Stimulated activated CD4-positive, alpha-beta T cell treated with anti-CD3 and anti-CD28 coated beads, Interleukin-1b, Interleukin-23, amount 100 ng/mL, for 24 hours (primary cell): ENCODE data around the gene UBR3.

ENCODE experiments used
- DNase-seq, 4 experiments: peaks; one replicate each; pipeline ENCODE4 v3.0.0-alpha.2; 2020; ENCODE audit warnings: low read depth in 4 of 4, low spot score in 1 of 4

UBR3 gene

GRCh38 chr2:170038734-170039133 lies 211.5 kb downstream of the UBR3 start:
- DNase-seq: no peak

GRCh38 chr2:170039401-170040172 lies 212.3 kb downstream of the UBR3 start:
- no peak for DNase-seq

- DNase-seq: no peak
Observed at GRCh38 chr2:170044751-170045478, 217.7 kb downstream of the UBR3 start.

- DNase-seq: no peak
Observed at GRCh38 chr2:170047331-170048065, 220.2 kb downstream of the UBR3 start.

- DNase-seq: no peak
Observed at GRCh38 chr2:170052151-170052550, 224.9 kb downstream of the UBR3 start.

GRCh38 chr2:170054997-170055396 lies 227.7 kb downstream of the UBR3 start:
- no peak for DNase-seq

GRCh38 chr2:170056900-170057299 lies 229.6 kb downstream of the UBR3 start:
- no peak for DNase-seq

- no peak for DNase-seq
Observed at GRCh38 chr2:170063456-170064235, 236.4 kb downstream of the UBR3 start.

- DNase-seq: no peak
Observed at GRCh38 chr2:170070778-170071177, 243.5 kb downstream of the UBR3 start.

GRCh38 chr2:170073288-170073687 lies 246.0 kb downstream of the UBR3 start:
- DNase-seq: no peak

GRCh38 chr2:170076189-170076588 lies 248.9 kb downstream of the UBR3 start:
- no peak for DNase-seq

- DNase-seq: no peak
Observed at GRCh38 chr2:170077830-170078569, 250.7 kb downstream of the UBR3 start.

- DNase-seq: no peak
Observed at GRCh38 chr2:170084820-170085491, 257.7 kb downstream of the UBR3 start.

- DNase-seq: no peak
Observed at GRCh38 chr2:170086117-170086688, 258.9 kb downstream of the UBR3 start.

- no peak for DNase-seq
Observed at GRCh38 chr2:170086751-170087412, 259.6 kb downstream of the UBR3 start.

- DNase-seq: no peak
Observed at GRCh38 chr2:170087413-170087793, 260.1 kb downstream of the UBR3 start.

GRCh38 chr2:170088776-170089175 lies 261.5 kb downstream of the UBR3 start:
- no peak for DNase-seq

GRCh38 chr2:170090229-170090628 lies 263.0 kb downstream of the UBR3 start:
- no peak for DNase-seq

- DNase-seq: no peak
Observed at GRCh38 chr2:170091436-170091835, 264.2 kb downstream of the UBR3 start.
